B cell (primary cell): Measurements from ENCODE around the gene VSTM1. TPM values are rescaled to one million over a fixed set of nuclear protein-coding genes. Genes with fewer than 3 reads are reported as not detected.

Experiments used
- ATAC-seq: fragments of 200-7000 bp; cut with Tn5 transposase; one replicate; pipeline ENCODE4 v1.10.0; 2021; ENCODE audit warnings: low read depth, mild to moderate bottlenecking, moderate number of reproducible peaks, moderate library complexity
- CTCF ChIA-PET: fragments of 350-600 bp; sonication (Branson Sonifier 250); formaldehyde crosslinking; loops from one replicate; lab custom pipeline; 2021; ENCODE audit warnings: antibody characterized with exemption, inconsistent platforms; lab: Charles Lee
- POLR2A ChIA-PET: fragments of 350-600 bp; sonication (Branson Sonifier 250); formaldehyde crosslinking; loops from one replicate; lab custom pipeline; 2021; ENCODE audit warnings: antibody characterized with exemption; lab: Charles Lee
- DNase-seq: peaks from one replicate; pipeline ENCODE4 v3.0.0; 2013
- H2AFZ ChIP-seq: 2 replicates; pipeline ENCODE4 v1.6.1; 2012; ENCODE audit warnings: mild to moderate bottlenecking, low read depth, low read length; ENCODE audit not compliant: insufficient read depth, poor library complexity, severe bottlenecking
- H3K27ac ChIP-seq, 2 donors: 1 replicate in 1 of 2; 2 replicates in 1 of 2; pipeline ENCODE4 v1.5.1; 2012 to 2013; ENCODE audit warnings: low read length in 2 of 2, mild to moderate bottlenecking in 2 of 2, moderate library complexity in 1 of 2
- H3K27me3 ChIP-seq, 4 experiments: fragments of 200-600 bp in 1 of 4; sonication (generic) in 1 of 4; replicated peaks in 1 of 4; 1 replicate in 2 of 4; 2 replicates in 2 of 4; pipeline versions ENCODE4 v1.6.1 to v1.7.0; 2013 to 2016; ENCODE audit warnings: low read length in 3 of 4, mild to moderate bottlenecking in 2 of 4, mixed read lengths in 1 of 4, moderate library complexity in 1 of 4; ENCODE audit not compliant: insufficient read depth in 4 of 4, control insufficient read depth in 3 of 4; ENCODE audit errors: control extremely low read depth in 1 of 4
- H3K36me3 ChIP-seq, 2 experiments: replicated peaks in 1 of 2; 1 replicate in 1 of 2; 2 replicates in 1 of 2; pipeline versions ENCODE4 v1.6.1 to v1.7.1; 2013; ENCODE audit warnings: low read length in 1 of 2; ENCODE audit not compliant: insufficient read depth in 2 of 2, control insufficient read depth in 1 of 2; ENCODE audit errors: control extremely low read depth in 1 of 2, extremely low read depth in 1 of 2
- H3K4me1 ChIP-seq, 2 donors: fragments of 200-600 bp in 1 of 2; sonication (generic) in 1 of 2; 1 replicate in 1 of 2; 2 replicates in 1 of 2; pipeline versions ENCODE4 v1.5.1 to v1.6.1; 2013 to 2017; ENCODE audit warnings: low read length in 2 of 2; ENCODE audit not compliant: control insufficient read depth in 2 of 2, insufficient read depth in 2 of 2
- H3K4me2 ChIP-seq: replicated peaks from 2 replicates; pipeline ENCODE3; 2012; ENCODE audit warnings: mild to moderate bottlenecking, low read depth, low read length; ENCODE audit not compliant: poor library complexity, severe bottlenecking
- H3K4me3 ChIP-seq, 5 experiments: fragments of 200-600 bp in 1 of 5; sonication (generic) in 1 of 5; 1 replicate in 3 of 5; 2 replicates in 2 of 5; pipeline versions ENCODE4 v1.5.1 to v1.7.0; 2011 to 2016; ENCODE audit warnings: low read length in 4 of 5, mild to moderate bottlenecking in 4 of 5, low read depth in 2 of 5, control low read depth in 1 of 5, moderate library complexity in 1 of 5; ENCODE audit not compliant: insufficient read depth in 1 of 5; ENCODE audit errors: control extremely low read depth in 1 of 5, extremely low read depth in 1 of 5
- H3K79me2 ChIP-seq: fragments of 200-600 bp; sonication (generic); one replicate; pipeline ENCODE4 v1.6.0; 2016; ENCODE audit warnings: low read length; ENCODE audit not compliant: control insufficient read depth, insufficient read depth
- H3K9ac ChIP-seq: fragments of 200-600 bp; sonication (generic); 2 replicates; pipeline ENCODE4 v1.6.1; 2017; ENCODE audit warnings: mild to moderate bottlenecking, low read length, moderate library complexity
- H3K9me3 ChIP-seq, 3 donors: one replicate each; pipeline versions ENCODE4 v1.6.1 to v1.7.1; 2013; ENCODE audit warnings: low read length in 2 of 3; ENCODE audit not compliant: control insufficient read depth in 2 of 3, insufficient read depth in 1 of 3; ENCODE audit errors: control extremely low read depth in 1 of 3
- H4K20me1 ChIP-seq: 2 replicates; pipeline ENCODE4 v1.6.0; 2012; ENCODE audit warnings: mild to moderate bottlenecking, low read length; ENCODE audit not compliant: insufficient read depth, control insufficient read depth, poor library complexity, severe bottlenecking
- H3K27ac Mint-ChIP-seq: one replicate; pipeline ENCODE4 v1.8.0; 2021; ENCODE audit warnings: mixed read lengths
- H3K27me3 Mint-ChIP-seq: one replicate; pipeline ENCODE4 v1.8.0; 2021; ENCODE audit warnings: mixed read lengths
- H3K4me1 Mint-ChIP-seq: one replicate; pipeline ENCODE4 v1.8.0; 2021; ENCODE audit warnings: mixed read lengths
- H3K4me3 Mint-ChIP-seq: one replicate; pipeline ENCODE4 v1.8.0; 2021; ENCODE audit warnings: mixed read lengths
- H3K9me3 Mint-ChIP-seq: one replicate; pipeline ENCODE4 v1.8.0; 2022; ENCODE audit warnings: mixed read lengths; ENCODE audit not compliant: insufficient read depth
- CTCF ChIP-seq: fragments of 200-600 bp; IDR thresholded peaks from one replicate; pipeline ENCODE4 v1.8.0; 2022; ENCODE audit warnings: antibody characterized with exemption, mild to moderate bottlenecking
- EZH2 ChIP-seq: IDR thresholded peaks from 2 replicates; pipeline ENCODE4 v1.6.1; 2012; ENCODE audit warnings: borderline replicate concordance, low read depth, mild to moderate bottlenecking, moderate library complexity, low read length; ENCODE audit not compliant: insufficient read depth, poor library complexity, severe bottlenecking
- WGBS: methylation state at CpG from one replicate; pipeline ENCODE4 v1.1.5; 2013; ENCODE audit warnings: missing lambda C conversion rate; ENCODE audit not compliant: insufficient coverage; 5-methylcytosine and 5-hydroxymethylcytosine counted together
- intact Hi-C: fragments of 100-400 bp; cut with micrococcal nuclease; formaldehyde crosslinking; loops from one replicate; pipeline ENCODE4 v1.10.0; 2022
- polyA plus RNA-seq: library from polyadenylated mRNA; depleted of rRNA; stranded (reverse); fragments of >200 nt; gene quantifications from 2 replicates; pipeline ENCODE4 v1.2.3, GENCODE V29; 2012
- total RNA-seq, 2 donors: library from RNA; stranded (reverse); fragments of 120-200 nt in 1 of 2; gene quantifications; 1 replicate in 1 of 2; 2 replicates in 1 of 2; pipeline versions ENCODE4 v1.2.3 to v1.2.4, GENCODE V29; 2013 to 2022

VSTM1 gene
- total and polyA plus RNA-seq, 2 donors (not counting 1 experiment from before 2014, with no cell fraction given), result 0.82 TPM; not detected in 1

GRCh38 chr19:54069470-54069869, 5.8 kb upstream of the VSTM1 start:
- 73% methylated on average over 5 of the region's 5 CpGs for WGBS
- Histone ChIP-seq H3K4me1 (no peaks in the 10 kb centered on the region), H3K27ac (no peak overlapping the region), H2AFZ (no peak overlapping the region), H3K9ac (no peak overlapping the region), H3K9me3 (peaks cover 0 to 25% (median 0%) of the 10 kb centered on the region in 3 donors), H3K27me3 (no peaks in the 10 kb centered on the region), H3K79me2 (no peaks in the 10 kb centered on the region), H3K36me3 (no peaks in the 10 kb centered on the region), H3K4me2 (no peak overlapping the region), H4K20me1 (no peaks in the 10 kb centered on the region), H3K4me3 (no peak overlapping the region)
- Mint-ChIP-seq H3K4me3 (no peak overlapping the region), H3K27me3 (peaks cover 8% of the 10 kb centered on the region), H3K9me3 (no peaks in the 10 kb centered on the region), H3K4me1 (no peaks in the 10 kb centered on the region), H3K27ac (no peak overlapping the region)
- no peak for TF ChIP-seq EZH2
- TF ChIP-seq CTCF, result no peak
- POLR2A ChIA-PET, result no interaction called here
- CTCF ChIA-PET, result no interaction called here
- DNase-seq, result no peak
- intact Hi-C loops, result no loop called here
- ATAC-seq, result no peak

GRCh38 chr19:54062643-54063042, 1.1 kb downstream of the VSTM1 start:
- H4K20me1 ChIP-seq, result no peaks in the 10 kb centered on the region
- H3K4me3 ChIP-seq, result no peak overlapping the region
- no peak overlapping the region for H3K27ac ChIP-seq
- H3K4me2 ChIP-seq, result no peak overlapping the region
- ChIA-PET CTCF (no interaction called here), POLR2A (no interaction called here)
- H3K79me2 ChIP-seq, result no peaks in the 10 kb centered on the region
- no peak for ATAC-seq
- no peak for DNase-seq
- H3K27me3 ChIP-seq, result no peaks in the 10 kb centered on the region
- H3K4me1 ChIP-seq, result no peaks in the 10 kb centered on the region
- peaks cover 15% of the 10 kb centered on the region for H3K27me3 Mint-ChIP-seq
- 29% methylated on average over 8 of the region's 9 CpGs for WGBS
- H3K4me3 Mint-ChIP-seq, result no peak overlapping the region
- no peaks in the 10 kb centered on the region for H3K36me3 ChIP-seq
- intact Hi-C loops, result no loop called here
- TF ChIP-seq EZH2 (no peak), CTCF (no peak)
- peaks cover 0 to 23% (median 0%) of the 10 kb centered on the region in 3 donors for H3K9me3 ChIP-seq
- no peaks in the 10 kb centered on the region for H3K9me3 Mint-ChIP-seq
- H3K27ac Mint-ChIP-seq, result no peak overlapping the region
- H3K9ac ChIP-seq, result no peak overlapping the region
- no peak overlapping the region for H2AFZ ChIP-seq
- H3K4me1 Mint-ChIP-seq, result no peaks in the 10 kb centered on the region
